IMR-90 (cell line): ENCODE measurements around the gene MSI2. TPM values are rescaled to one million over a fixed set of nuclear protein-coding genes. Genes with fewer than 3 reads are reported as not detected.

Source experiments
- ATAC-seq: fragments of 200-7000 bp; cut with Tn5 transposase; 2 replicates; pipeline ENCODE4 v1.9.1; 2020; ENCODE audit warnings: low read depth, mild to moderate bottlenecking, moderate library complexity
- BruUV-seq: library from RNA; stranded (reverse); fragments of 400-500 nt; replicated peaks from 2 replicates; lab custom pipeline; 2021; lab: Mats Ljungman, UMichigan
- CTCF ChIA-PET: fragments of 300-600 bp; formaldehyde crosslinking; extraction: SDS; loops from one replicate; lab custom pipeline; 2021; ENCODE audit warnings: antibody characterized with exemption; lab: Yijun Ruan, JAX
- POLR2A ChIA-PET: fragments of 300-600 bp; sonication (Branson Sonifier 250); formaldehyde crosslinking; loops from one replicate; lab custom pipeline; 2022; ENCODE audit warnings: antibody characterized with exemption; ENCODE audit not compliant: unreplicated experiment; lab: Charles Lee
- DNase-seq: peaks from one replicate; pipeline ENCODE4 v3.0.0; 2013
- H2AFZ ChIP-seq: replicated peaks from 2 replicates; pipeline ENCODE3; 2013; ENCODE audit warnings: low read length, mild to moderate bottlenecking; ENCODE audit not compliant: poor library complexity
- H2AK5ac ChIP-seq: 2 replicates; pipeline ENCODE4 v1.6.1; 2013; ENCODE audit warnings: low read depth, low read length, inconsistent platforms
- H2AK9ac ChIP-seq: replicated peaks from 2 replicates; pipeline ENCODE3; 2013; ENCODE audit warnings: mild to moderate bottlenecking, low read depth, low read length, moderate library complexity; ENCODE audit not compliant: poor library complexity
- H2BK120ac ChIP-seq: 2 replicates; pipeline ENCODE4 v1.6.1; 2013; ENCODE audit warnings: low read depth, low read length, inconsistent platforms
- H2BK15ac ChIP-seq: 3 replicates; pipeline ENCODE4 v1.6.1; 2013; ENCODE audit warnings: low read depth, low read length, inconsistent platforms
- H2BK20ac ChIP-seq: 2 replicates; pipeline ENCODE4 v1.6.1; 2013; ENCODE audit warnings: low read depth, mild to moderate bottlenecking, inconsistent platforms, low read length, moderate library complexity
- H2BK5ac ChIP-seq: 2 replicates; pipeline ENCODE4 v1.6.1; 2013; ENCODE audit warnings: mild to moderate bottlenecking, low read depth, low read length, inconsistent platforms; ENCODE audit not compliant: poor library complexity, severe bottlenecking
- H3K14ac ChIP-seq: replicated peaks from 2 replicates; pipeline ENCODE4 v1.6.1; 2013; ENCODE audit warnings: low read depth, low read length, inconsistent platforms
- H3K18ac ChIP-seq: 2 replicates; pipeline ENCODE4 v1.6.1; 2013; ENCODE audit warnings: low read depth, low read length, control low read depth
- H3K23ac ChIP-seq: 2 replicates; pipeline ENCODE4 v1.6.1; 2013; ENCODE audit warnings: low read depth, low read length, inconsistent platforms
- H3K27ac ChIP-seq: 2 replicates; pipeline ENCODE4 v1.5.1; 2013; ENCODE audit warnings: mild to moderate bottlenecking, control low read depth, low read length; ENCODE audit not compliant: insufficient read depth
- H3K27me3 ChIP-seq: 2 replicates; pipeline ENCODE4 v1.6.1; 2013; ENCODE audit warnings: low read length; ENCODE audit not compliant: control insufficient read depth, insufficient read depth
- H3K36me3 ChIP-seq: 2 replicates; pipeline ENCODE4 v1.6.1; 2013; ENCODE audit warnings: low read length, mixed read lengths; ENCODE audit not compliant: control insufficient read depth, insufficient read depth
- H3K4ac ChIP-seq: 2 replicates; pipeline ENCODE4 v1.6.1; 2013; ENCODE audit warnings: low read depth, low read length, inconsistent platforms
- H3K4me1 ChIP-seq: 2 replicates; pipeline ENCODE4 v1.6.1; 2013; ENCODE audit warnings: low read length, mixed read lengths; ENCODE audit not compliant: control insufficient read depth, insufficient read depth
- H3K4me2 ChIP-seq: 2 replicates; pipeline ENCODE4 v1.6.1; 2013; ENCODE audit warnings: low read depth, mild to moderate bottlenecking, control low read depth, low read length, moderate library complexity
- H3K4me3 ChIP-seq: 2 replicates; pipeline ENCODE4 v1.5.1; 2013; ENCODE audit warnings: low read depth, mild to moderate bottlenecking, control low read depth, low read length, moderate library complexity; ENCODE audit not compliant: insufficient read depth
- H3K56ac ChIP-seq: 2 replicates; pipeline ENCODE4 v1.6.1; 2013; ENCODE audit warnings: low read length, inconsistent platforms; ENCODE audit not compliant: insufficient read depth; ENCODE audit errors: extremely low read depth
- H3K79me1 ChIP-seq, 2 experiments: 2 replicates each; pipeline ENCODE4 v1.6.1; 2013; ENCODE audit warnings: low read length in 2 of 2, inconsistent platforms in 1 of 2, low read depth in 1 of 2
- H3K9ac ChIP-seq: 2 replicates; pipeline ENCODE4 v1.6.1; 2013; ENCODE audit warnings: low read depth, low read length, control low read depth
- H3K9me1 ChIP-seq: 2 replicates; pipeline ENCODE4 v1.6.1; 2013; ENCODE audit warnings: low read length, inconsistent platforms; ENCODE audit not compliant: insufficient read depth
- H3K9me3 ChIP-seq: 2 replicates; pipeline ENCODE4 v1.6.1; 2013; ENCODE audit warnings: low read length; ENCODE audit not compliant: control insufficient read depth, insufficient read depth
- H4K20me1 ChIP-seq: 2 replicates; pipeline ENCODE4 v1.6.1; 2013; ENCODE audit warnings: low read length, inconsistent platforms; ENCODE audit not compliant: insufficient read depth
- H4K5ac ChIP-seq: 2 replicates; pipeline ENCODE4 v1.6.1; 2013; ENCODE audit warnings: mild to moderate bottlenecking, low read depth, low read length, control low read depth
- H4K8ac ChIP-seq, 2 experiments: 2 replicates each; pipeline ENCODE4 v1.6.1; 2013; ENCODE audit warnings: low read depth in 2 of 2, low read length in 2 of 2, control low read depth in 1 of 2, inconsistent platforms in 1 of 2
- H4K91ac ChIP-seq: 2 replicates; pipeline ENCODE4 v1.6.1; 2013; ENCODE audit warnings: low read depth, low read length, inconsistent platforms; ENCODE audit not compliant: insufficient read depth
- USF2 ChIP-seq: fragments of 150-350 bp; IDR thresholded peaks from 2 replicates; pipeline ENCODE4 v1.6.1; 2017; ENCODE audit warnings: mild to moderate bottlenecking, antibody characterized with exemption, low read length, low read depth
- WGBS, 2 experiments: methylation state at CpG; one replicate each; pipeline versions ENCODE4 v1.1.5 to v1.1.7; 2013; ENCODE audit warnings: missing lambda C conversion rate in 2 of 2; ENCODE audit not compliant: insufficient read length in 1 of 2; ENCODE audit errors: extremely low coverage in 2 of 2; 5-methylcytosine and 5-hydroxymethylcytosine counted together
- dilution Hi-C: fragments of 300-500 bp; cut with HindIII; formaldehyde crosslinking; loops from one replicate; pipeline ENCODE4 v1.14.3; 2018; ENCODE audit warnings: low sequenced_read_pairs; ENCODE audit not compliant: unreplicated experiment
- in situ Hi-C: fragments of 300-500 bp; cut with MboI; formaldehyde crosslinking; loops from 3 replicates; pipeline ENCODE4 v1.14.3; 2019; ENCODE audit warnings: low sequenced_read_pairs, inconsistent platforms, mixed read lengths
- intact Hi-C: fragments of 100-400 bp; cut with micrococcal nuclease; formaldehyde crosslinking; loops from 2 replicates; pipeline ENCODE4 v1.10.0; 2022
- polyA plus RNA-seq, 3 experiments: library from polyadenylated mRNA; depleted of rRNA; stranded (reverse); fragments of >200 nt; gene quantifications; 2 replicates each; pipeline ENCODE4 v1.2.3, GENCODE V29; 2012; ENCODE audit warnings: low replicate concordance in 1 of 3
- total RNA-seq: library from RNA; depleted of rRNA; stranded (reverse); fragments of >200 nt; gene quantifications from 2 replicates; pipeline ENCODE4 v1.2.3, GENCODE V29; 2012

MSI2 gene
- total and polyA plus RNA-seq, 2 of the 4 experiments (the other 2 are of a cell fraction) = 13.0 to 16.0 TPM

GRCh38 chr17:57451191-57451590 lies 194.9 kb downstream of the MSI2 start:
- POLR2A ChIA-PET = interaction anchor here (0.7 kb wide), 1 partner anchor 164 kb away, joined by 15 read pairs; no protein-coding TSS in a partner anchor
- intact Hi-C loops = no loop called here
- WGBS, 2 experiments = 73% methylated on average over 2 of the region's 8 CpGs; no CpG with 5 or more reads in 1 of the 2 experiments

More at GRCh38 chr17:57451191-57451590, 194.9 kb downstream of the MSI2 start:
- no peak overlapping the region for H3K4ac ChIP-seq
- no peaks in the 10 kb centered on the region for H3K9me3 ChIP-seq
- CTCF ChIA-PET = no interaction called here
- no peak overlapping the region for H2AK5ac ChIP-seq
- no peaks in the 10 kb centered on the region for H3K36me3 ChIP-seq
- no peak overlapping the region for H3K14ac ChIP-seq
- in situ Hi-C loops (no loop called here), dilution Hi-C loops (no loop called here)
- H2AK9ac ChIP-seq = no peak overlapping the region
- no peak overlapping the region for H3K23ac ChIP-seq
- no peak overlapping the region for H4K5ac ChIP-seq
- H3K56ac ChIP-seq = no peak overlapping the region
- no peak overlapping the region for H2AFZ ChIP-seq
- H3K18ac ChIP-seq = no peak overlapping the region
- DNase-seq (no peak), ATAC-seq (no peak)
- no peaks in the 10 kb centered on the region for H3K27me3 ChIP-seq
- H4K8ac ChIP-seq = no peak overlapping the region
- BruUV-seq = no TSS peak
- H3K27ac ChIP-seq = no peak overlapping the region
- H2BK120ac ChIP-seq = no peak overlapping the region
- no peak overlapping the region for H3K9ac ChIP-seq
- no peak overlapping the region for H2BK15ac ChIP-seq
- no peaks in the 10 kb centered on the region for H4K20me1 ChIP-seq
- no peak overlapping the region for H2BK20ac ChIP-seq
- peaks cover 8% of the 10 kb centered on the region for H3K4me1 ChIP-seq
- peaks cover 9 to 14% of the 10 kb centered on the region in 2 experiments; a peak in 3 of 4 replicates for H3K79me1 ChIP-seq
- H3K9me1 ChIP-seq = peaks cover 12% of the 10 kb centered on the region; the same call in 1 of the 2 replicates
- no peak overlapping the region for H3K4me3 ChIP-seq
- TF ChIP-seq USF2 = no peak
- H3K4me2 ChIP-seq = no peak overlapping the region
- H2BK5ac ChIP-seq = no peak overlapping the region
- H4K91ac ChIP-seq = no peak overlapping the region
